Epithelial cell of proximal tubule (primary cell): ENCODE results near the gene ZNF787. TPM values are rescaled to one million over a fixed set of nuclear protein-coding genes. Genes with fewer than 3 reads are reported as not detected.
A peak's percentile ranks its signal among the peaks of the same experiment; 100 is the strongest.

Experiments
- DNase-seq: peaks from one replicate; pipeline ENCODE4 v3.0.0-alpha.2; 2011; ENCODE audit warnings: low read depth
- H3K4me3 ChIP-seq: 2 replicates; pipeline ENCODE4 v1.5.1; 2011; ENCODE audit warnings: low read depth, mild to moderate bottlenecking, low read length
- CTCF ChIP-seq: conservative IDR thresholded peaks from 2 replicates; pipeline ENCODE4 v1.5.1; 2012; ENCODE audit warnings: low read depth, mild to moderate bottlenecking, low read length
- total RNA-seq: library from RNA; depleted of rRNA; stranded (reverse); fragments of >200 nt; gene quantifications from 2 replicates; pipeline ENCODE4 v1.2.3, GENCODE V29; 2015

Gene ZNF787
- total RNA-seq: 19.6 and 23.4 TPM in 2 replicates

GRCh38 chr19:56121180-56122167 lies at the start of gene ZNF787:
ZNF787 (minus strand) TSS chr19:56121295; CDS start chr19:56103217, 18,078 bp downstream.
- peak within 1 kb of the TSS; percentile 75 for H3K4me3 ChIP-seq
- DNase-seq: no peak
- no peak for TF ChIP-seq CTCF

- peak overlapping the region; percentile 50 for H3K4me3 ChIP-seq
- DNase-seq: peak; percentile 89
- TF ChIP-seq CTCF: no peak
Measured at GRCh38 chr19:56170261-56170660, 49.2 kb upstream of the ZNF787 start.

- no peak overlapping the region for H3K4me3 ChIP-seq
- TF ChIP-seq CTCF: no peak
- no peak for DNase-seq
Measured at GRCh38 chr19:56167064-56167578, 46.0 kb upstream of the ZNF787 start.

- H3K4me3 ChIP-seq: no peak overlapping the region
- no peak for DNase-seq
- no peak for TF ChIP-seq CTCF
Measured at GRCh38 chr19:56163097-56163496, 42.0 kb upstream of the ZNF787 start.

GRCh38 chr19:56162258-56162657 lies 41.2 kb upstream of the ZNF787 start:
- no peak overlapping the region for H3K4me3 ChIP-seq
- no peak for DNase-seq
- no peak for TF ChIP-seq CTCF

GRCh38 chr19:56161534-56161933 lies 40.4 kb upstream of the ZNF787 start:
- TF ChIP-seq CTCF: no peak
- no peak overlapping the region for H3K4me3 ChIP-seq
- DNase-seq: no peak
